NCI-H446 (cell line): ENCODE results near the gene TALDO1.
"Not testable (repeated sequence)": the region's sequence is repeated elsewhere in the genome, so short reads cannot be mapped to it uniquely, and the experiment has no call there.

Source experiments
- DNase-seq, 2 experiments: peaks; one replicate each; lab custom pipeline; 2025; lab: John Stamatoyannopoulos, UW

The TALDO1 gene

DNA sequence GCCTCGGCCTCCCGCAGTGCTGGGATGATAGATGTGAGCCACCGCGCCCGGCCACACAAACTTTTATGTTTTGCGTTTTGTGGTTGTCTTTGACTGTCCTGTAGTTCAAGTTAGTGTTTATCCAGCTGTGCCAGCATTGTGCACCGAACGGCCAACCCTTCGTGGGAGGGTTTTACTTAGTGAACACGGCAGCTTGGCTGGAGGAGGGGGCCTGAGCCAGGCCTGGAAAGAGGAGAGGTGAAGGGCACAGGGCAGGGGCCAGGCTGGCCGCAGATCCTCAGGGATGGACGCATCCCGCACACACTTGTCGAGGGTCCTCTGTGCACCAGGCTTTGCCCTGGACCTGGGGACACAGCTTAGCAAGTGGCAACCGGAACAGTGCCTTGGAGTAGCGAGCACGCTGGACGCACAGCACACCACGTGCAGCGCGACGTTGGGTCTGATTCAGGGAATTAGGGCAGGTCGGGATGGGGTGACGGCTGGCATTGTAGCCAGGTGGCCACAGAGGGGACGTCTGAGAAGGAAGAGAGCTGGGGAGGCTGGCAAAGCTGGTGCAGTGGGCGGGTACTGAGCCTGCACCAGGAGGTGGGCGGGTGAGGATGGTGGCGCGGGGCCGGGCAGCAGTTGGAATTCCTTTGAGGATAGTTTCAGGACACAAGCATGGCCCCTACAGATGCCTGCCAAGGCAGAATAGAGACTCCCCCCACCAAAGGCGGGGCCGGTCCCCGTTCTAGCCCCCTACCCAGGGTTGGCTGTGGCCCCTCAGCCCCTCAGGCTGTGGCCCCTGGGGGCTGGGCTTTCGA, 27.8 kb upstream of the TALDO1 start:
- DNase-seq, result no peak

- no peak for DNase-seq
Observed at GRCh38 chr11:720017-720641, 27.1 kb upstream of the TALDO1 start.

GRCh38 chr11:720642-721246, 26.5 kb upstream of the TALDO1 start:
- DNase-seq, result no peak

DNA sequence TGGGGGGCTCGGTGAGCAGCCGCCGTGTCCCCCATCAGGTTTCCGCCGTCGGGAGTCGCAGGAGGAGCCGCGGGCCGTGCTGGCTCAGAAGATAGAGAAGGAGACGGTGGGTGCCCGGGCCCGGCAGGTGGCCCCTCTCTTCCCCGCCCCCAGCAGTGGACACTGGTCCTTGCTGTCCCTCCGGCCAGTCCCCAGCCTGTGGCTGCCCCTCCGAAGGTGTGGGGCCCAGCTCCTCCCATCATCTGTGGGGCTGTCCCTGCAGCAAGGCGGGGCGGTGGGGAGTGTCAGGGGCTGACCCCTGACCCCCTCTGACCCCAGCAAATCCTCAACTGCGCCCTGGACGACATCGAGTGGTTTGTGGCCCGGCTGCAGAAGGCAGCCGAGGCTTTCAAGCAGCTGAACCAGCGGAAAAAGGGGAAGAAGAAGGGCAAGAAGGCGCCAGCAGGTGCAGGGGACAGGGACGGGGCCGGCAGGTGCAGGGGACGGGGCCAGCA, 26.0 kb upstream of the TALDO1 start:
- DNase-seq, result no peak

DNA sequence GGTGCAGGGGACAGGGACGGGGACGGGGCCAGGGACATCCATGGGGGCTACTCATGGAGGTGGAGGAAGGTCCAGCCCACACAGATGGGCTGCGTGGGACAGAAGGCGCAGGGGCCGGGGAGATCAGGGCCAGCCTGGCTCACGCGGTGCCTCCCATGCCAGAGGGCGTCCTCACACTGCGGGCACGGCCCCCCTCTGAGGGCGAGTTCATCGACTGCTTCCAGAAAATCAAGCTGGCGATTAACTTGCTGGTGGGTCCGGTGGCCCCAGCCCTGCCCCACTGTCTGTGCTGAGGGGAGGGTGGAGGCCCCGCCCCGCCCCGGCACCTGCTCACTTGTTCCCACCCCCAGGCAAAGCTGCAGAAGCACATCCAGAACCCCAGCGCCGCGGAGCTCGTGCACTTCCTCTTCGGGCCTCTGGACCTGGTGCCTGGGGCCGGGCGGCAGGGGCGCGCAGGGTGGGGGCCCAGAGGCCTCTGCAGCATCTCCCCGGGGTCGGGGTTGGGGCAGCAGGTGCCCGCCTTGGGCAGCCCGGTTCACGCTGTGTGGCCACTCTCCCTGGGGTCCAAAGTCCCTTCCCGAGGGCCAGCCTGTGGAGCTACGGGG, 25.4 kb upstream of the TALDO1 start:
- DNase-seq, result no peak

GRCh38 chr11:722346-722811, 24.9 kb upstream of the TALDO1 start:
- no peak for DNase-seq

DNA sequence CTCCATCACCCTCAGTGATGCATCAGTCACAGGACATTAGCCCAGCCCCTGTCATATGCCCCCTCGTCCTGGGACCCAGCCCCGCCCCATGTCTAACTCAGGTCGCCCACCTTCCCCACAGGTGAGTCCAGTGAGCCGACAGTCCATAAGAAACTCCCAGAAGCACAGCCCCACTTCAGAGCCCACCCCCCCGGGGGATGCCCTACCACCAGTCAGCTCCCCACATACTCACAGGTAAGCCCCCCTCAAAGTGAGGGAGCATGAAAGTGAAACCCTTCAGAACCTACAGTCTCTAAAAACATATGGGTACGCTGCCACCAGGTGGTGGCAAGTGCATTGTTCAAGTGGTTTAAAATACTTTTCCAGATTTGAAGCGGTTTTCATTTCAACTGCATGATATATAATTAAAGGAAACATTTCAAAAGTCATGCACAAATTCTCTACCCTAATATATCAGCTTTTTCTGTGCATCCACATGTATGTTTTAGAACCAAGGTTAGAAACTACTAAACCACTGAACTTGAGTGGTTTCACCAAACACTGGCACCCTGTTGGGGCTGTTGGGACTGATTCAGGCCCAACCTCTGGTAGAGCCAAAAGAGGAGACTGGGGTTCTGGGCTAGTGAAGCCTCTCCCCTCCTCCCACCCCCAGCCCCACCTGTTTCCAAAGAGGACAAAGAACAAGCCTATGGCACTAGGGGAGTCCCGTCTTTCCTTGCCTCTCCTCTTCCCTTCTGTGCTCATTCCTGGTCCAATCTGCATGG, 24.0 kb upstream of the TALDO1 start:
- peak in 1 of 2 experiments; percentile 48 for DNase-seq

GRCh38 chr11:724049-724777, 23.1 kb upstream of the TALDO1 start:
- DNase-seq, result no peak

GRCh38 chr11:724778-725386, 22.4 kb upstream of the TALDO1 start:
- no peak for DNase-seq

GRCh38 chr11:725624-726202, 21.6 kb upstream of the TALDO1 start:
- no peak for DNase-seq

- DNase-seq, result no peak
Observed at GRCh38 chr11:726278-727220, 20.7 kb upstream of the TALDO1 start.

DNA sequence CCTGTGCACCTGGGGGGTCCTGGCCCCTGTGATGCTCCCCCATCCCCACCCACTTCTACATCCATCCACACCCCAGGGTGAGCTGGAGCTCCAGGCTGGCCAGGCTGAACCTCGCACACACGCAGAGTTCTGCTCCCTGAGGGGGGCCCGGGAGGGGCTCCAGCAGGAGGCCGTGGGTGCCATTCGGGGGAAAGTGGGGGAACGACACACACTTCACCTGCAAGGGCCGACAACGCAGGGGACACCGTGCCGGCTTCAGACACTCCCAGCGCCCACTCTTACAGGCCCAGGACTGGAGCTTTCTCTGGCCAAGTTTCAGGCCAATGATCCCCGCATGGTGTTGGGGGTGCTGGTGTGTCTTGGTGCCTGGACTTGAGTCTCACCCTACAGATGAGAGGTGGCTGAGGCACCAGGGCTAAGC, 20.0 kb upstream of the TALDO1 start:
- no peak for DNase-seq

GRCh38 chr11:727859-728748, 19.2 kb upstream of the TALDO1 start:
- peak in 1 of 2 experiments; percentile 71 for DNase-seq

GRCh38 chr11:728901-729491, 18.3 kb upstream of the TALDO1 start:
- DNase-seq, result no peak

- DNase-seq, result no peak
Observed at GRCh38 chr11:729492-730074, 17.7 kb upstream of the TALDO1 start.

DNA sequence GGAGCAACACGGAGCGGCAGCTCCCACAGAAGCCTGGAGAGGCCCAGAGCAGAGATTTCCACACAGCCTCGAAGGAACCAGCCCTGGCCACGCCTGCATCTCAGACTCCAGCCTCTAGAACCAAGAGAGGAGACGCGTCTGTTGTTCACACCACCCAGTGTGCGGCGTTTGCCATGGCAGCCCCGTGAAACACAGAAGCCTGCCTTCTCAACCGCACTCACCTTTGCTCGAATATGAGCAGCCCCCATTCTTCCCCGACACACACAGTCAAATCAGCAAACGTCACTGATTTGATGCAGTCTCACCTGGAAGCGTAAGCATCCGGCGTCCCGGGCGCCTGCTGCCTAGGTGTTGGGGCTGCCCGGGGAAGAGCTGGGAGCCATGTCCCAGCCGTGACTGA, 14.2 kb upstream of the TALDO1 start:
- no peak for DNase-seq

- not testable (repeated sequence) for DNase-seq
Observed at GRCh38 chr11:734541-734940, 12.7 kb upstream of the TALDO1 start.
